HepG2 (cell line): Measurements from ENCODE around the gene NDUFA8. TPM values are rescaled to one million over a fixed set of nuclear protein-coding genes. Genes with fewer than 3 reads are reported as not detected.

Experiments
- ATAC-seq: fragments of 200-7000 bp; cut with Tn5 transposase; 3 replicates; pipeline ENCODE4 v1.9.1; 2020; ENCODE audit warnings: mild to moderate bottlenecking, moderate library complexity
- BruUV-seq: library from RNA; stranded (reverse); fragments of 400-500 nt; replicated peaks from 2 replicates; lab custom pipeline; 2021; lab: Mats Ljungman, UMichigan
- CTCF ChIA-PET: fragments of 300-600 bp; formaldehyde crosslinking; extraction: SDS; loops from one replicate; lab custom pipeline; 2021; ENCODE audit warnings: low total read pairs, inconsistent platforms, low intra/inter-chr PET ratio; lab: Yijun Ruan, JAX
- POLR2A ChIA-PET: fragments of 350-600 bp; sonication (Branson Sonifier 250); formaldehyde crosslinking; loops from one replicate; lab custom pipeline; 2020; ENCODE audit warnings: antibody characterized with exemption, inconsistent platforms; lab: Yijun Ruan, JAX
- DNase-seq: peaks from one replicate; pipeline ENCODE4 v3.0.0-alpha.2; 2015; ENCODE audit warnings: low spot score
- FAIRE-seq: peaks from 3 replicates; lab custom pipeline; 2011; peaks lifted over from hg19 to GRCh38; lab: Jason Lieb, UNC
- H2AFZ ChIP-seq: one replicate; pipeline ENCODE4 v1.6.1; 2011; ENCODE audit warnings: low read length, inconsistent platforms
- H3K27ac ChIP-seq: fragments of 300-600 bp; 3 replicates; pipeline ENCODE4 v1.8.0; 2011; ENCODE audit warnings: mixed run types, mild to moderate bottlenecking, mixed read lengths, low read length, inconsistent platforms; ENCODE audit not compliant: insufficient read depth; ENCODE audit errors: extremely low read length
- H3K27me3 ChIP-seq, 2 experiments: fragments of 200-600 bp in 1 of 2; 2 replicates in 1 of 2; 3 replicates in 1 of 2; pipeline versions ENCODE4 v1.6.0 to v1.8.0; 2011; ENCODE audit warnings: low read length in 2 of 2, mild to moderate bottlenecking in 2 of 2, moderate library complexity in 2 of 2, inconsistent platforms in 1 of 2; ENCODE audit not compliant: insufficient read depth in 2 of 2, control insufficient read depth in 1 of 2
- H3K36me3 ChIP-seq, 2 experiments: fragments of 200-600 bp in 1 of 2; replicated peaks in 1 of 2; 2 replicates in 1 of 2; 3 replicates in 1 of 2; pipeline versions ENCODE4 v1.5.1 to v1.8.0; 2011; ENCODE audit warnings: low read length in 2 of 2, inconsistent platforms in 1 of 2; ENCODE audit not compliant: insufficient read depth in 2 of 2, control insufficient read depth in 1 of 2
- H3K4me1 ChIP-seq: 2 replicates; pipeline ENCODE4 v1.5.1; 2012; ENCODE audit warnings: low read length, inconsistent platforms; ENCODE audit not compliant: insufficient read depth
- H3K4me2 ChIP-seq: 2 replicates; pipeline ENCODE4 v1.6.0; 2011; ENCODE audit warnings: low read depth, low read length, inconsistent platforms
- H3K4me3 ChIP-seq, 3 experiments: fragments of 200-600 bp in 1 of 3; sonication (generic), shearing (Covaris generic) in 1 of 3; replicated peaks in 1 of 3; 2 replicates each; pipeline ENCODE4 v1.5.1; 2011 to 2016; ENCODE audit warnings: low read length in 3 of 3, inconsistent platforms in 2 of 3, low read depth in 2 of 3, mild to moderate bottlenecking in 2 of 3, control low read depth in 1 of 3, mixed read lengths in 1 of 3; ENCODE audit not compliant: insufficient read depth in 1 of 3
- H3K79me2 ChIP-seq: one replicate; pipeline ENCODE4 v1.6.1; 2011; ENCODE audit warnings: low read length, inconsistent platforms; ENCODE audit not compliant: insufficient read depth
- H3K9ac ChIP-seq: 2 replicates; pipeline ENCODE4 v1.6.0; 2011; ENCODE audit warnings: mild to moderate bottlenecking, low read depth, low read length, inconsistent platforms; ENCODE audit not compliant: insufficient read depth
- H3K9me3 ChIP-seq: 2 replicates; pipeline ENCODE4 v1.5.1; 2012; ENCODE audit warnings: mild to moderate bottlenecking, low read length
- H4K20me1 ChIP-seq: 2 replicates; pipeline ENCODE4 v1.6.0; 2011; ENCODE audit warnings: inconsistent platforms, mild to moderate bottlenecking, low read length, moderate library complexity; ENCODE audit not compliant: insufficient read depth
- ARNT ChIP-seq: fragments of 450-650 bp; IDR thresholded peaks from 2 replicates; pipeline ENCODE4 v1.6.1; 2017
- FIP1L1 ChIP-seq: fragments of 200-400 bp; formaldehyde crosslinking; IDR thresholded peaks from 2 replicates; pipeline ENCODE4 v1.6.1; 2018; ENCODE audit warnings: low read depth, mild to moderate bottlenecking, low read length, moderate library complexity, borderline replicate concordance; ENCODE audit not compliant: insufficient read depth
- MED1 ChIP-seq: sonication (generic); formaldehyde crosslinking; IDR thresholded peaks from 2 replicates; pipeline ENCODE4 v1.4.0; 2020; ENCODE audit warnings: missing genetic modification reagents
- PRDM10 ChIP-seq: sonication (generic); formaldehyde crosslinking; IDR thresholded peaks from 2 replicates; pipeline ENCODE4 v1.4.0; 2020; ENCODE audit warnings: low read depth, missing genetic modification reagents
- ZNF101 ChIP-seq: sonication (generic); formaldehyde crosslinking; IDR thresholded peaks from 2 replicates; pipeline ENCODE4 v1.4.0; 2020; ENCODE audit warnings: mild to moderate bottlenecking, low read depth, missing genetic modification reagents, borderline replicate concordance
- ZNF629 ChIP-seq: sonication (generic); formaldehyde crosslinking; conservative IDR thresholded peaks from 2 replicates; pipeline ENCODE4 v1.5.0; 2020; ENCODE audit warnings: missing genetic modification reagents
- ZNF768 ChIP-seq: sonication (generic); formaldehyde crosslinking; IDR thresholded peaks from 2 replicates; pipeline ENCODE4 v1.4.0; 2020; ENCODE audit warnings: missing genetic modification reagents
- WGBS: methylation state at CpG from one replicate; pipeline ENCODE4 v1.1.6; 2017; ENCODE audit warnings: low lambda C conversion rate; 5-methylcytosine and 5-hydroxymethylcytosine counted together
- in situ Hi-C: cut with HindIII; loops from 2 replicates; pipeline ENCODE4 v1.10.0; 2017; ENCODE audit warnings: low pct_unique_long_range_greater_than_20kb; ENCODE audit not compliant: extremely low pct_ligation_motif_present
- intact Hi-C: fragments of 100-400 bp; cut with micrococcal nuclease; formaldehyde crosslinking; loops from one replicate; pipeline ENCODE4 v1.10.0; 2022; ENCODE audit not compliant: unreplicated experiment
- polyA plus RNA-seq, 8 experiments: library from polyadenylated mRNA; depleted of rRNA in 3 of 8; stranded (reverse) in 7 of 8; unstranded in 1 of 8; fragments of >200 nt; fragmentation: Illumina TruSeq in 4 of 8; extraction: Trizol in 4 of 8; gene quantifications; 2 replicates each; pipeline versions ENCODE4 v1.2.1 to v1.2.3, GENCODE V29; 2011 to 2016; ENCODE audit warnings: low read depth in 4 of 8, missing spikeins in 1 of 8, mixed read lengths in 1 of 8; ENCODE audit not compliant: insufficient read depth in 1 of 8
- total RNA-seq, 5 experiments: library from RNA; depleted of rRNA; stranded (reverse); fragments of >200 nt; fragmentation: Illumina TruSeq; extraction: Trizol; gene quantifications; 2 replicates each; pipeline ENCODE4 v1.2.3, GENCODE V29; 2016; ENCODE audit warnings: low read depth in 1 of 5
- TF ChIP-seq, protein P1 (sequence below): sonication (generic); formaldehyde crosslinking; IDR thresholded peaks from 2 replicates; pipeline ENCODE4 v1.9.0; 2021; ENCODE audit warnings: missing genetic modification reagents, borderline replicate concordance
- TF ChIP-seq, protein P2 (sequence below): sonication (generic); formaldehyde crosslinking; IDR thresholded peaks from 2 replicates; pipeline ENCODE4 v1.8.1; 2023; ENCODE audit warnings: mild to moderate bottlenecking, missing genetic modification reagents, borderline replicate concordance

NDUFA8 gene
- total and polyA plus RNA-seq, 2 of the 13 experiments (the other 11 are each of a cell fraction or from before 2014, with no cell fraction given): 68.6 to 71.7 TPM

DNA sequence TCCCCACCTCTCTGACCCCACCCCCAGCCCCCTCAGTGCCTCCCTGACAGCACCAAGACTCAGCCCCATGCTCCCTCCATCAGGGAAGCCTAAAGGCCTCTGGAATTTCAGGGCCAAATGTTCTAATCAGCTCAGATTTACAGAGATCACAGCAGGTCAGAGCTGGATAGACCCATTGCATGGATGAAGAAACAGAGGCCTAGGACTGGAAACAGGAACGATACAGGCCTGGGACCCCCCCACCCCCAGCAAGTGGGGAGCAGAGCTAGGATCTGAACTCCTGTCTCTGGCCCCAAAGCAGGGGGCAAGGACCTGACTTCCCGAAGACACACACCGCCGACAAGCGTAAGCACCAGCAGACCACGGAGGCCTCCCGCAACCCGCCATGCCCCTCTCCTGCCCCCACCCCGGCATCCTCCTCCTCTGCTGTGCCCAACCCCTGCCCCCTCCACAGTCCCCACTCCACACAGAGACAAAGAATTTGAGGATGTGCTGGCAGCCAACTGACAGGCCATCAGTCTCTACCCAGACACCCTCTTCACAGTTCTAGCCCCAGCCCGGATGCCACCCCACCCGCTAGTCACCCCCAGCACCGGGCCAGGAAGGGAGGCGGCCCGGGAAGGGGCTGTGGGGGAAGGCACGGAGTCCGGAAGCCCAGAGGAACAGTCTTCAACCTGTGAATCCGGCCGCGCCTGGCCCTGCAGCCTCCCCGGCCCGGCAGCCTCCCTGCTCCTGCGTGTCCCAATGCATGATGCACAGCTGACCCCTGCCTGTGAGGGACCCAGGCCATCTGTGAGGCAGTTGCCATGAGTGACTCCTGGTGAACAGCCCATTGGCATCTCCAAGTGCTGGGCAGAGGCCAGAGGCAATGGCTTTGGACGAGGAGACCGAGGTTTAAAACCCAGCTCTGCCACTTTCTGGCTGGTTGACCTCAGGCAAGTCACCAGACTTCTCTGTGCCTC is 31.3 kb downstream of the NDUFA8 start:
- ChIA-PET POLR2A (no interaction called here), CTCF (interaction anchor here (0.9 kb wide), 1 partner anchor 222 kb away, joined by 4 read pairs; no protein-coding TSS in a partner anchor)
- no peak for FAIRE-seq
- Histone ChIP-seq H3K4me3 (no peak overlapping the region), H3K9ac (no peak overlapping the region), H3K36me3 (no peaks in the 10 kb centered on the region), H3K27ac (no peak overlapping the region), H3K79me2 (no peaks in the 10 kb centered on the region), H3K9me3 (no peaks in the 10 kb centered on the region), H3K4me2 (no peak overlapping the region), H3K27me3 (peaks cover 0 to 20% of the 10 kb centered on the region in 2 experiments; a peak in 1 of 5 replicates), H4K20me1 (no peaks in the 10 kb centered on the region), H3K4me1 (peaks cover 39% of the 10 kb centered on the region), H2AFZ (no peak overlapping the region)
- 60% methylated on average over 4 of the region's 24 CpGs for WGBS
- BruUV-seq: no TSS peak
- TF ChIP-seq PRDM10: no peak
- no peak for TF ChIP-seq FIP1L1
- no peak for TF ChIP-seq ZNF101 (CRISPR knock-in tag)
- TF ChIP-seq MED1 (CRISPR knock-in tag): no peak
- TF ChIP-seq, protein P1, sequence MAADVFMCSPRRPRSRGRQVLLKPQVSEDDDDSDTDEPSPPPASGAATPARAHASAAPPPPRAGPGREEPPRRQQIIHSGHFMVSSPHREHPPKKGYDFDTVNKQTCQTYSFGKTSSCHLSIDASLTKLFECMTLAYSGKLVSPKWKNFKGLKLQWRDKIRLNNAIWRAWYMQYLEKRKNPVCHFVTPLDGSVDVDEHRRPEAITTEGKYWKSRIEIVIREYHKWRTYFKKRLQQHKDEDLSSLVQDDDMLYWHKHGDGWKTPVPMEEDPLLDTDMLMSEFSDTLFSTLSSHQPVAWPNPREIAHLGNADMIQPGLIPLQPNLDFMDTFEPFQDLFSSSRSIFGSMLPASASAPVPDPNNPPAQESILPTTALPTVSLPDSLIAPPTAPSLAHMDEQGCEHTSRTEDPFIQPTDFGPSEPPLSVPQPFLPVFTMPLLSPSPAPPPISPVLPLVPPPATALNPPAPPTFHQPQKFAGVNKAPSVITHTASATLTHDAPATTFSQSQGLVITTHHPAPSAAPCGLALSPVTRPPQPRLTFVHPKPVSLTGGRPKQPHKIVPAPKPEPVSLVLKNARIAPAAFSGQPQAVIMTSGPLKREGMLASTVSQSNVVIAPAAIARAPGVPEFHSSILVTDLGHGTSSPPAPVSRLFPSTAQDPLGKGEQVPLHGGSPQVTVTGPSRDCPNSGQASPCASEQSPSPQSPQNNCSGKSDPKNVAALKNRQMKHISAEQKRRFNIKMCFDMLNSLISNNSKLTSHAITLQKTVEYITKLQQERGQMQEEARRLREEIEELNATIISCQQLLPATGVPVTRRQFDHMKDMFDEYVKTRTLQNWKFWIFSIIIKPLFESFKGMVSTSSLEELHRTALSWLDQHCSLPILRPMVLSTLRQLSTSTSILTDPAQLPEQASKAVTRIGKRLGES (CRISPR knock-in tag): no peak
- TF ChIP-seq ZNF629 (CRISPR knock-in tag): peak; percentile 57
- peak; percentile 37; the same call in 1 of the 2 replicates for TF ChIP-seq ZNF768
- TF ChIP-seq, protein P2, sequence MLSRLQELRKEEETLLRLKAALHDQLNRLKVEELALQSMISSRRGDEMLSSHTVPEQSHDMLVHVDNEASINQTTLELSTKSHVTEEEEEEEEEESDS (CRISPR knock-in tag): no peak
- no peak for TF ChIP-seq ARNT
- ATAC-seq: no peak
- DNase-seq: no peak
- intact Hi-C loops (no loop called here), in situ Hi-C loops (loop anchor here (10.0 kb wide), 1 partner anchor 327 kb away; no protein-coding TSS in a partner anchor)
